AG04449 (cell line): ENCODE data around the gene VPS33A.

Experiments used
- CTCF ChIA-PET: fragments of 350-600 bp; formaldehyde crosslinking; extraction: SDS; loops from one replicate; lab custom pipeline; 2021; ENCODE audit warnings: antibody characterized with exemption; lab: Yijun Ruan, JAX
- POLR2A ChIA-PET: fragments of 400-600, 350-600 bp; formaldehyde crosslinking; extraction: SDS; loops from one replicate; lab custom pipeline; 2020; ENCODE audit warnings: antibody characterized with exemption, inconsistent platforms; lab: Yijun Ruan, JAX
- DNase-seq: peaks from one replicate; pipeline ENCODE4 v3.0.0-alpha.2; 2010; ENCODE audit warnings: low read depth, low spot score
- H3K4me3 ChIP-seq: 2 replicates; pipeline ENCODE4 v1.5.1; 2011; ENCODE audit warnings: low read depth, mild to moderate bottlenecking, control low read depth, low read length
- CTCF ChIP-seq: IDR thresholded peaks from one replicate; pipeline ENCODE4 v1.5.1; 2011; ENCODE audit warnings: mild to moderate bottlenecking, moderate library complexity, low read length, control low read depth, inconsistent platforms; ENCODE audit not compliant: insufficient read depth; ENCODE audit errors: missing control alignments

The VPS33A gene

GRCh38 chr12:122245553-122245952, 20.7 kb downstream of the VPS33A start:
- no peak for DNase-seq
- no peak for TF ChIP-seq CTCF
- CTCF ChIA-PET, result interaction anchor here (0.7 to 1.0 kb wide), 2 partner anchors 13 to 110 kb away, joined by 3 read pairs; no protein-coding TSS in a partner anchor
- POLR2A ChIA-PET, result no interaction called here
- H3K4me3 ChIP-seq, result no peak overlapping the region

- POLR2A ChIA-PET, result interaction anchor here (0.8 kb wide), 1 partner anchor 19 kb away, joined by 3 read pairs; the partner anchor contains the start of gene DIABLO
- CTCF ChIA-PET, result interaction anchor here (0.7 to 1.0 kb wide), 3 partner anchors 24 to 112 kb away, joined by 3 read pairs; no protein-coding TSS in a partner anchor
- DNase-seq, result no peak
- H3K4me3 ChIP-seq, result no peak overlapping the region
- TF ChIP-seq CTCF, result no peak
These were observed 21.5 kb downstream of the VPS33A start for GRCh38 chr12:122244565-122245371.

- ChIA-PET POLR2A (interaction anchor here (0.8 kb wide), 1 partner anchor 18 kb away, joined by 3 read pairs; the partner anchor contains the start of gene DIABLO), CTCF (interaction anchor here (0.8 kb wide), 2 partner anchors 31 to 113 kb away, joined by 3 read pairs; no protein-coding TSS in a partner anchor)
- no peak for TF ChIP-seq CTCF
- H3K4me3 ChIP-seq, result no peak overlapping the region
- DNase-seq, result no peak
These were observed 22.3 kb downstream of the VPS33A start for GRCh38 chr12:122243965-122244364.

GRCh38 chr12:122238861-122239260, 27.4 kb downstream of the VPS33A start:
- POLR2A ChIA-PET, result no interaction called here
- no peak for TF ChIP-seq CTCF
- CTCF ChIA-PET, result no interaction called here
- no peak overlapping the region for H3K4me3 ChIP-seq
- no peak for DNase-seq

- H3K4me3 ChIP-seq, result no peak overlapping the region
- POLR2A ChIA-PET, result no interaction called here
- DNase-seq, result no peak
- TF ChIP-seq CTCF, result no peak
- CTCF ChIA-PET, result no interaction called here
These were observed 30.6 kb downstream of the VPS33A start for GRCh38 chr12:122235741-122236140.

- ChIA-PET POLR2A (no interaction called here), CTCF (interaction anchor here (1.1 kb wide), 1 partner anchor 13 kb away, joined by 3 read pairs; no protein-coding TSS in a partner anchor)
- DNase-seq, result no peak
- TF ChIP-seq CTCF, result no peak
- H3K4me3 ChIP-seq, result no peak overlapping the region
These were observed 33.6 kb downstream of the VPS33A start for GRCh38 chr12:122232691-122233090.
